Liver (tissue), 9 donors: ENCODE results near the gene IL18RAP. TPM values are rescaled to one million over a fixed set of nuclear protein-coding genes. Genes with fewer than 3 reads are reported as not detected.

Experiments used
- DNase-seq: peaks from one replicate; pipeline ENCODE4 v3.0.0-alpha.2; 2017; ENCODE audit warnings: low spot score
- H3K27ac ChIP-seq, 2 donors: one replicate each; pipeline ENCODE4 v1.7.0; 2013; ENCODE audit warnings: inconsistent platforms in 2 of 2, low read length in 2 of 2, control low read depth in 1 of 2, low read depth in 1 of 2, mild to moderate bottlenecking in 1 of 2
- H3K27me3 ChIP-seq, 4 donors: one replicate each; pipeline versions ENCODE4 v1.6.1 to v1.7.0; 2013; ENCODE audit warnings: low read length in 3 of 4, inconsistent platforms in 1 of 4, mild to moderate bottlenecking in 1 of 4, moderate library complexity in 1 of 4; ENCODE audit not compliant: control insufficient read depth in 4 of 4, insufficient read depth in 4 of 4
- H3K36me3 ChIP-seq, 4 donors: one replicate each; pipeline versions ENCODE4 v1.6.1 to v1.7.0; 2013; ENCODE audit warnings: low read length in 3 of 4, mild to moderate bottlenecking in 3 of 4, low read depth in 1 of 4, moderate library complexity in 1 of 4; ENCODE audit not compliant: control insufficient read depth in 4 of 4, insufficient read depth in 3 of 4
- H3K4me1 ChIP-seq, 4 donors: one replicate each; pipeline versions ENCODE4 v1.6.1 to v1.7.0; 2013; ENCODE audit warnings: low read length in 3 of 4, mild to moderate bottlenecking in 3 of 4, moderate library complexity in 1 of 4; ENCODE audit not compliant: control insufficient read depth in 4 of 4, insufficient read depth in 4 of 4
- H3K4me3 ChIP-seq, 3 donors: one replicate each; pipeline versions ENCODE4 v1.6.1 to v1.7.0; 2013; ENCODE audit warnings: low read length in 3 of 3, control low read depth in 1 of 3, low read depth in 1 of 3, mild to moderate bottlenecking in 1 of 3
- H3K9ac ChIP-seq, 2 donors: one replicate each; pipeline ENCODE4 v1.7.0; 2013; ENCODE audit warnings: low read length in 2 of 2, mild to moderate bottlenecking in 2 of 2, moderate library complexity in 2 of 2, control low read depth in 1 of 2, low read depth in 1 of 2
- H3K9me3 ChIP-seq, 4 donors: one replicate each; pipeline versions ENCODE4 v1.6.1 to v1.7.0; 2013; ENCODE audit warnings: low read length in 3 of 4; ENCODE audit not compliant: control insufficient read depth in 4 of 4
- ATF3 ChIP-seq: IDR thresholded peaks from 2 replicates; pipeline ENCODE4 v1.6.1; 2016; ENCODE audit warnings: antibody characterized with exemption
- CTCF ChIP-seq: fragments of 150-350 bp; IDR thresholded peaks from 2 replicates; pipeline ENCODE4 v1.5.1; 2017; ENCODE audit warnings: improper control_type of control experiment, low read depth, low read length; ENCODE audit not compliant: missing input control
- FOXA1 ChIP-seq: IDR thresholded peaks from 2 replicates; pipeline ENCODE4 v1.6.1; 2016; ENCODE audit warnings: antibody characterized with exemption
- FOXA2 ChIP-seq: IDR thresholded peaks from 2 replicates; pipeline ENCODE4 v1.6.1; 2016; ENCODE audit warnings: antibody characterized with exemption
- GABPA ChIP-seq, 2 donors: IDR thresholded peaks in 1 of 2; conservative IDR thresholded peaks in 1 of 2; 2 replicates each; pipeline ENCODE4 v1.6.1; 2016; ENCODE audit warnings: antibody characterized with exemption in 2 of 2, mild to moderate bottlenecking in 1 of 2, moderate library complexity in 1 of 2
- HNF4G ChIP-seq: IDR thresholded peaks from 2 replicates; pipeline ENCODE4 v1.6.1; 2016; ENCODE audit warnings: antibody characterized with exemption
- MAX ChIP-seq: IDR thresholded peaks from 2 replicates; pipeline ENCODE4 v1.6.1; 2016; ENCODE audit warnings: antibody characterized with exemption
- NR2F2 ChIP-seq: IDR thresholded peaks from 2 replicates; pipeline ENCODE4 v1.6.1; 2016; ENCODE audit warnings: antibody characterized with exemption
- RAD21 ChIP-seq, 2 donors: IDR thresholded peaks; 2 replicates each; pipeline ENCODE4 v1.6.1; 2016; ENCODE audit warnings: antibody characterized with exemption in 2 of 2, mild to moderate bottlenecking in 2 of 2
- RXRA ChIP-seq, 2 donors: IDR thresholded peaks; 2 replicates each; pipeline ENCODE4 v1.6.1; 2017 to 2018; ENCODE audit warnings: antibody characterized with exemption in 2 of 2, mild to moderate bottlenecking in 1 of 2
- ZBTB33 ChIP-seq: IDR thresholded peaks from 2 replicates; pipeline ENCODE4 v1.6.1; 2016; ENCODE audit warnings: antibody characterized with exemption
- WGBS: extraction: QIAGEN DNeasy Blood & Tissue Kit; methylation state at CpG from one replicate; pipeline ENCODE4 v1.1.7; 2013; 5-methylcytosine and 5-hydroxymethylcytosine counted together
- polyA plus RNA-seq, 2 donors: library from polyadenylated mRNA; stranded (reverse) in 1 of 2; unstranded in 1 of 2; fragments of 200-250 nt in 1 of 2; fragments of >200 nt in 1 of 2; fragmentation: Nextera tagmentation in 1 of 2; extraction: Ambion mirVana in 1 of 2; gene quantifications; one replicate each; pipeline versions ENCODE4 v1.2.1 to v1.2.3, GENCODE V29; 2013 to 2015
- total RNA-seq, 2 donors: library from RNA; depleted of rRNA; stranded (reverse); fragments of >200 nt; gene quantifications; one replicate each; pipeline ENCODE4 v1.2.3, GENCODE V29; 2014
- donor health status: healthy.
- donor health status: healthy.
- donor health status: healthy.
- donor health status: healthy.
- donor health status: healthy.

Gene IL18RAP
- total and polyA plus RNA-seq, 4 donors, result 0.14 to 7.3 (median 1.4) TPM

GRCh38 chr2:102492006-102492405 lies 69.0 kb downstream of the IL18RAP start:
- TF ChIP-seq ZBTB33 (no peak), CTCF (no peak), FOXA1 (no peak), RAD21 (IDR thresholded peaks at IDR 0.05) (no peak), ATF3 (no peak), RXRA (IDR thresholded peaks at IDR 0.05) (no peak), HNF4G (no peak), FOXA2 (no peak), GABPA (IDR thresholded peaks at IDR 0.05 in 1 of 2, conservative IDR thresholded peaks at IDR 0.05 in 1 of 2) (no peak)
- no peaks in the 10 kb centered on the region for H3K4me1 ChIP-seq

GRCh38 chr2:102494570-102494969 lies 71.6 kb downstream of the IL18RAP start:
- TF ChIP-seq CTCF (no peak), MAX (no peak), GABPA (IDR thresholded peaks at IDR 0.05 in 1 of 2, conservative IDR thresholded peaks at IDR 0.05 in 1 of 2) (no peak), ZBTB33 (no peak), NR2F2 (no peak)
- H3K9me3 ChIP-seq, result peaks cover 0 to 2% (median 0%) of the 10 kb centered on the region in 4 donors
- WGBS, result 93% methylated on average over 1 of the region's 1 CpG

More at GRCh38 chr2:102492006-102492405, 69.0 kb downstream of the IL18RAP start:
- no peaks in the 10 kb centered on the region for H3K27me3 ChIP-seq
- H3K36me3 ChIP-seq, result no peaks in the 10 kb centered on the region
- no peak for DNase-seq
- H3K9me3 ChIP-seq, result peaks cover 0 to 2% (median 0%) of the 10 kb centered on the region in 4 donors
- H3K4me3 ChIP-seq, result no peak overlapping the region
- H3K27ac ChIP-seq, result no peak overlapping the region
- H3K9ac ChIP-seq, result no peak overlapping the region

More at GRCh38 chr2:102494570-102494969, 71.6 kb downstream of the IL18RAP start:
- H3K4me1 ChIP-seq, result no peaks in the 10 kb centered on the region
- no peak for DNase-seq
- H3K27ac ChIP-seq, result no peak overlapping the region
- H3K9ac ChIP-seq, result no peak overlapping the region
- no peak overlapping the region for H3K4me3 ChIP-seq
- H3K36me3 ChIP-seq, result no peaks in the 10 kb centered on the region
- H3K27me3 ChIP-seq, result no peaks in the 10 kb centered on the region
